NCI-H82 (cell line): ENCODE data around the gene MTA1.

ENCODE experiments used
- DNase-seq: peaks from one replicate; lab custom pipeline; 2025; lab: John Stamatoyannopoulos, UW

Gene MTA1

DNA sequence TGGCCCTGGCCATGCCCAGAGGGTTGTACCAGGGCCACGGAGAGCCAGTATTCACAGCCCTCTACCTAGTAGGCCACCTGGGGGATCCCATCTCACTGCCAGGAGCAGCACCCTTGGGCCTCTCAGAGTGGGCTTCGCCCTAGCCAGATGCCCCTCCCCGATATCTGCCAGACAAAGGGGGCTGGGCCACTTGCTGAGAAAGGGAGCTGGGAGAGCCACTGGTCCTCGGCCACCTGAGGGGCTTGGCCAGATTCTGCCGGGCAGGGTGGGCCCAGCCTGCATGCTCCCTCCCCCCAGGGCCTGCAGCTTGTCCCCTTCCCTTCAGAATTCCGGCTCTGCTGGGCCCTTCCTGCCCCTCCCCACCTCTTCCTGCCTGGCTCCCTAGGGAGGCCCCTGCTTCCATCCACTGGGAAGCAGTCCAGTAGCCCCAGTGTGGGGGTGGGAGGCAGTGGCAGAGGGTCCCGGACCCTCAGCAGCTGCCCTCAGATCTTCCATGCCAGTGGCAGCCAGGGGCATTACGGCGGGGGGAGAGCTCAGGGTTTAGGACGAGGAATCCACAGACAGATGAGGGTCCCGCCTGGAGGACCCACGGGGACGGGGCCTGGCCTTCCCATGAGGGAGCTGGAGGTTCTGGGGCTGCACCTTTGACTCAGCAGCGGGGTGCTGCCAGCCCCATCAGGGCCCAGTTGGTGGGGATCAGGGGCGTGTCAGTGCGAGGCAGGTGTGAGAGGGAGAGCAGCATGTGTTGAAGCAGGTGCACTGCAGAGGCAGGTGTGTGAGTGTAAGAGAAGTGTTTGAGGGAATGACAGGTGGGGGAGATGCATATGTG lies 57.4 kb downstream of the MTA1 start:
- no peak for DNase-seq

DNA sequence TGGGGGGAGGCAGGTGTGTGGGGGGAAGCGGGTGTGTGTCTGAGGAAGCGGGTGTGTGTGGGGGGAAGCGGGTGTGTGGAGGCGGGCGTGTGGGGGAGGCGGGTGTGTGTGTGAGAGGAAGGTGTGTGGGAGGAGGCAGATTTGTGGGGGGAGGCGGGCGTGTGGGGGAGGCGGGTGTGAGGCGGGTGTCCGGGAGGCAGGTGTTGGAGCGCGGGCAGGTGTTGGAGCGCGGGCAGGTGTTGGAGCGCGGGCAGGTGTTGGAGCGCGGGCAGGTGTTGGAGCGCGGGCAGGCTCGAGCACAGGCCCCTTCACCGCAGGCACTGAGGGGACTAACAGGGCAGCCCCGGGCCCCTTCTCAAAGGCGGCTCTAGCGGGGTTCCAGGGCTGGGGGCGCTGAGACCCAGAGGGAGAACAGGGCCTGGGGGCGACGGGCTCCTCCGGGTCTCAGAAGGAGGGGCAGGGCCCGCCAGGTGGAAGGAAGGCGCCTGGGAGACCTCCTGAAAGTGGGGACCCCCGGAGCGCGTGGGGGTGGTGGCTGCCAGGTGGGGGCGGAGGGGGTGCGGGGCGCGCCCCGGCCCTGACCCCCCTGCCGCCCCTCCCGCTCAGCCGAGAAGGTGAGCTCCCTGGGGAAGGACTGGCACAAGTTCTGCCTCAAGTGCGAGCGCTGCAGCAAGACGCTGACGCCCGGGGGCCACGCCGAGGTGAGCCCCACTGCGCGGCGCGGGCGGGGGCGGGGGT lies 58.2 kb downstream of the MTA1 start:
- DNase-seq, result no peak

DNA sequence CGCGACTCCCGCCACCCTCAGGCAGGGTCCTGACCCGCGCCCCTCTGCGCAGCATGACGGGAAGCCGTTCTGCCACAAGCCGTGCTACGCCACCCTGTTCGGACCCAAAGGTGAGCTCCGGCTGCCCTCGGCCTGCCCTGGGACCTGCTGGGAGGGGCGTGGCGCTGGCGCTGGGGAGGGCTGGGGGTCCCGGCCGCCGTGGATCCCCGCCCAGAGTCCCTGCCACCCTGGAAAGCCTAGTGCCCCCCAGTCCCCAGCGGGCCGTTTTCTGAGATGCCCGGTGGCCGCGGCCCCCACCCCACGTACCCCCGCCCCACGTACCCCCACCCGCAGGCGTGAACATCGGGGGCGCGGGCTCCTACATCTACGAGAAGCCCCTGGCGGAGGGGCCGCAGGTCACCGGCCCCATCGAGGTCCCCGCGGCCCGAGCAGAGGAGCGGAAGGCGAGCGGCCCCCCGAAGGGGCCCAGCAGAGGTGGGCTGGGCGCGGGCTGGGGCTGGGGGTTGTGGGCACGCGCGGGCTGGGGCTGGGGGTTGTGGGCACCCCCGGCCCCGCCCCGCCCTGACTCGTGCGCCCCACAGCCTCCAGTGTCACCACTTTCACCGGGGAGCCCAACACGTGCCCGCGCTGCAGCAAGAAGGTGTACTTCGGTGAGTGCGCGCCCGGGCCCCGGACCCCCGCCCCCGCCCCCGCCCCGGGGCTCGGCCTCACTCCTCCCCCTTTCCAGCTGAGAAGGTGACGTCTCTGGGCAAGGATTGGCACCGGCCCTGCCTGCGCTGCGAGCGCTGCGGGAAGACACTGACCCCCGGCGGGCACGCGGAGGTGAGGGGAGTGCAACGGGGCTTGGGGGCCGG lies 59.0 kb downstream of the MTA1 start:
- DNase-seq, result peak; percentile 26

DNA sequence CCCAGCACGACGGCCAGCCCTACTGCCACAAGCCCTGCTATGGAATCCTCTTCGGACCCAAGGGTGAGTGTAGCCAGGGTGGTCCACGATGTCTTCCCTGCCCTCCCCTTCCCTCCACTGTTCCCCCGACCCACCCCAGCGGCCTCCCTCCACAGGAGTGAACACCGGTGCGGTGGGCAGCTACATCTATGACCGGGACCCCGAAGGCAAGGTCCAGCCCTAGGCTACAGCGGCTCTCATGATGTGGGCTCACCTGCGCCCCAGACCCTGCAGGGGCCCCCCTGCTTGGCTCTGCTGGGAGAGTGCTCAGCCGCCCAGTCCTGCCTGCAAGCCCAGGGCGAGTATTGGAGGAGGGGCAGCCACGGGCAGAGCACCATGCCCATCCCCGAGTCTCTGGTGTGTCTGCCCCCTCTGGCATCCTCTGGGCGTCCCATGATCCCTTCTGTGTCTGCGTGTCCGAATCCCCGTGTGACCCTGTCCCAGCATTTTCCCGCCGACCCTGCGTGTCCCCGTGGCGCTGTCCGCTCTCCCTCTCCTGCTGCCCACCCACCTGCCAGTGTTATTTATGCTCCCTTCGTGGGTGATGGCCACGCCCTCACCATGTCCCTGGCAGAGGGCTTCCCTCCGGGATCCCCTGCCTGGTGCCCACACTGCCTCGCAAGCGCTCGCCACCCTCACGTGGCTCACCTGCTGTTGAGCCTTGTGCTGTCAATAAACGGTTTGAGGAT lies 60.0 kb downstream of the MTA1 start:
- no peak for DNase-seq

DNA sequence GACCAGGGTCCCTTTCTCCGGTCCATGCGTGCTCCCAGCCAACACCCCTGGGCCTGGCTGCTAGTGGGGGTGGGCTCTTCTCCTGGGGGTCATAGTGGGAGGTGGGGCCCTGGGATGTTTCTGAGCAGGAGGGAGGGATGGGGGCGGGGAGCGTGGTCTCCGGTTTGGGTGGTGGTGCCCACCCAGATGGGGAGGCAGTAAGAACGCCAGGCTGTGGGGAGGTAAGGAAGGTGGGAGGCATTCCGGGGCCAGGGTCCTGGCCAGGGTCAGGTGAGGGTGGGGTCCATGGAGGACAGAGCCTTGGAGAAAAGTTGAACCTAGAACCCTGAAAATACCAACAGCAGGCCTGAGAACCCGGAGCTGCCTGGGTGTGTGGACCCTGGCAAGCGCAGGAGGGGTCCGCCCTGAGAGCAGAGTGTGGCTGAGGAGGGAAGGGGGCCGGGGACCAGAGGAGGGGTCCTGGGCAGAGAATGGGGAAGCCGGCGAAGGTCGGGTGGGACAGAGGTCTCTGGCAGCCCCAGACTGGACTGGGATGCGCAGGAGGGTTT lies 60.6 kb downstream of the MTA1 start:
- DNase-seq, result no peak

DNA sequence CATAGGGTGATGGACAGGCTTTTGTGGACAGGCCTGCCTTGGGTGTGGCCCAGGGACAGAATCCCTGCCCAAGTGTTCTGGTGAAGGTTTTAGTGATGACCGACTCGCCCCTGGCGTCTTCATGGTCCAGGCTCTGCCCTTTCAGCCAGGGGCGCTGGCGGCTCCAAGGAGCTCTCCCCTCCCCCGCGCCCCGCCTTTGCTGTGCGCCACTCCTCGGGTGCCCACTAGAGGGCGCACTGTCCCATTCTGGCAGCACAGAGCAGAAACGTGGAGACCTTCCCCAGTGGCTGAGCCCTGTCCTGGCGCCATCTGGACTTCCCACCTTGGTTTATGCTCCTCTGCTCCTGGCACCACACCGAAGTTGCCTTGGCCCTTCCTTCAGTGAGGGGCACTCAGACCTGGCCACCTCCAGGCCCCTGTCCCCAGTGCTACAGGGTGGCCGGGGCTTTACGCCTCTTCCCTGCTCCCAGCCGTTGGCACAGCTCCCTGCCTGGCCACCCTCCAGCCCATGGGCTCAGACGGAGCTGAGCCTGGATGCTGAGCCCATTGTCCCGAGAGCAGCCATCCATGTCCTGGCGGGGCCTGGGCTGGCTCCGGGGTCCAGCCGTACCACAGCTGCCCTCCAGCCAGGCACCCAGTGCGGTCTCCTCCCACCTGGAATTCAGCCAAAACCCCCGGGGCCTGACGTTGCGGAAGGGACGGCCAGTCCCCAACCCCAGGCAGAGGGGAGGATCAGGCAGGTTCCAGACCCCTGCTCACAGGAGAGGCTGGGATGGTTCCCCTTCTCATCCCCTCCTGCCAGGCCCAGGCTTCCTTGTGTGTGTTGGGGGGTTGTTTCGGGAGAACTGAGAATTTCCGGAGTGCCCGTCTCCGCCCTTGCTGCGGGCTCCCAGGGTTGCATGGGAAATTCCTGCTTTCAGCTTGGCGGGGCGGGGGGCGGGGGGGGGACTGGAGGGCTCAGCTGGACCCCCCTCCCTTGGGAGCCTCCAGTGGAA lies 61.5 kb downstream of the MTA1 start:
- peak; percentile 86 for DNase-seq

DNA sequence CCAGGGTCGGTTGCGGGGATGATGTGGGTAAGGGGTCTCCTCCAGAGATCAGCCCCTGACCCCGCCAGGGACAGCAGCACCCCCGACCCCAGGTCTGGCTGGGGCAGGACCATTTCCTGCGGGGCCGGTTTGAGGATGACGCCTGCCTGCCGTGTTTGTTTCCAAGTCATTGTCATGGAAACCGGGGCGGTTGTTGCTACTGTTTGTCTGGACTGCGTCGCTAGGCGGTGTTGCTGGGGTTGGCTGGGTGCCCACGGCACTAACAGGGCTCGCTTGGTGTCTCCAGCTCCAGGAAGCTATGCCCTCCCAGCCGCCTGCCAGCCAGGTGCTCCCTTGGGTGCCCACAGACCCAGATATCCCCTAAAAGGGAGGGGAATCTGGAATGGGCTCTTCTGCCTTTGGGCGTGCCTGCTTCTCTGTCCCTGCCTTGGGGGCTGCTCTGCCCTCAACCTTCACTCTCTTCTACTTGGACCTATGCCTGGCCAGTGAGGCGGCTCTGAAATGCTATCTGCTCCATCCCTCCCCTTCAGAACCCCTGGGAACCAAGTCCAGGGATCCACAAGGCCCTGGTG lies 62.3 kb downstream of the MTA1 start:
- peak; percentile 51 for DNase-seq

DNA sequence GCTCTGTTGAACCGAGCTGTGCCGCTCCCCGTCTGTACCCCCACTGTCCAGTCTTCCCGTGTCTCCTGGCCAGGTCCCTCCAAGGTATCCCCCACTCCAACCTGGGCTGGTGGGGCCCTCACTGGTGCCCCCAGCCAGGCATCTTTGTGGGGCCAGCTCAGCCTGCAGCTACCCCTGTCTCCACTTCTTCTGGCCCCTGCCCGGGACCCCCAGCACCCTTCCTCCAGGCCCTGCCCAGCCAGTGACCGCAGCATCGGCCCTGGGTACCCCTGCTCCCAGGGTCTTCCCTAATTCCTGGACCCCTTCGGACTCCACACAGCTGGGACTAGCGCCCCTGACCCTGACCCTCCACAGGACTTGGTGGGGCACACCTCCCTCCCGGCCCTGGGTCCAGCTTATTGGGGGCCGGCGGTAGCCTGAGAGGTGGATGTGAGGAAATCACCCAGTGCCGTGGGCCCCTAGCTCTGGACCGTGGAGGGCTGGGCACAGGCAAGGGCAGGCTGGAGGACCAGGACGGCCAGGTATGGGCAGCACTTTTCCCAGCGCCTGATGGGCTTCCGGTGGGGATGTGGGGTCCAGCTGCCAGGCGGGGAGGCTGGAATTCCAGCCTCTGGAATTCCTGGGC lies 63.0 kb downstream of the MTA1 start:
- no peak for DNase-seq

DNA sequence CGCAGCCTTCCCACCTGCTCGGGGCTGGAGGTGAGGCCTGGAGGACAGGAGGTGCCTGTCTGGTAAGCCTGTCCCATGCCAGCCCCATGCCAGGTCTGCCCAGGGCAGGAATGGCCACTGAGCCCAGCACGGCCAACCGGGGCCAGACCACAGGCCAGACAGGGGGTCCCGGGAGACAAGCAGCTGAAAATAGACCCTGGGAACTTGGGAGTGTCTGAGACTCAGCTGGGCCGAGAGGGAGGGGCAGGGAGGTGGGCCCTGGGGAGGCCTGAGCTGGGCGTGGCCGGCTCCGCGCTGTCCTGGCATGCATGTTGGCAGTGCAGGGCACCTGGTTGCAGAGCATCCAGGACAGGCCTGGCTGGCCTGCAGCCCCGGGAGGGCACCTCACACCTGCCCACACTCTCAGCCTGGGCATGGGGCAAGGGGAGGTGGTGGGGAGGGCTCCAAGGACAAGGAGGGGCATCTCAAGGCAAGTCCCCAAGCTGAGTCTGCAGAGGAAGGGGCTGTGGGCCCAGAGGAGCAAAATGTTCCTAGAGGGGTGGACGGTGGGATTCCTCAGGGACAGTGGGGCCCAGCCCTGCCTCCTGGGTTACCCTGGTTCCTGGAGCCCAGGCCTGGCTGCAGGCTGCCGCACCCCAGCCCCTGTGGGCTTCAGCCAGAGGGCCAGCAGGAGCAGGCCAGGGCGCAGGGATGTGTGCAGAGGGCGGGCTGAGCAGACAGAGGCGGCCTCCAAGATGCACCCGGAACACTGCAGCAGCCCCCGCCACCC lies 63.9 kb downstream of the MTA1 start:
- no peak for DNase-seq

DNA sequence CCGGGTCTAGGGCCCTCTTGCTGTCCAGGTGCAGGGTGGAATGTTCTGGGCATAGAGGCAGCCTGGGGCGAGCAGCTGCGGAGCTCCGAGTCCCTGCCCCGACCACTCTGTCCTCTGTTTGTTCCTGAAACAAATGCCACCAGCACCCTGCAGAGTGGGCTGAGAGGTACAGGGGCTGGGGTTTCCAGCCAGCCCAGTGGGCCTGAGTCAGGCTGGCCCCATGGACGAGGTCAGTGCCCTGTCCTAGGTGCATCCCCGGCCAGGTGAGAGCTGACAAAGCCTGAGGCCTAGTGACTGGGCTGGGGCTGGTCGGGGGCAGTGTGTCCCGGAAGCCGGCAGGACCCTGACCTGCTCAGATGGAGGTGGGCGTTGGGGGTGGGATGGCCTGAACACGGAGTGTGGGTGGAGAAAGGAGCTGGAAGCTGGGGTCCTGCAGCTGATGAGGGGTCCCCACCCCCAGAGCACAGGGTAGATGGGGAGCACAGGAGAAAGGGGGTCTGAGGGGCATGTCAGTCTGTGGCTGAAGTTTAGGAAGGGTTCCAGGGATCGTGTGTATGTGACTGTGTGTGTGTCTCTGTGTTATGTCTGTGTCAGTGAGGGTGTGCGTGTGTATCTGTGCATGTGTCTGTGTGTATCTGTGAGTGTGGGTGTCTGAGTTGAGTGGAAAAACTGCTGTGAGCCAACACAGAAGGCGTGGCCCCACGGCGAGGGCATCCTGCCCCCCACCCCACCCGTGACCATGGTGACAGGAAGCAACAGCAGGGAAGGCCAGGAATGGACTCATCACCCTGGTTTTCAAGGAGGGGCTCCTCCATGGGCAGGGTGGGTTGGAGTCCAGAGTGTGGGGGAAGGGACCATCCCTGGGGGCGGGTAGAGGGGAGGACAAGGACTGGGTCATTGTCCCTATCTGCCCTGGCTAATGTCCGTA lies 64.7 kb downstream of the MTA1 start:
- DNase-seq, result no peak

DNA sequence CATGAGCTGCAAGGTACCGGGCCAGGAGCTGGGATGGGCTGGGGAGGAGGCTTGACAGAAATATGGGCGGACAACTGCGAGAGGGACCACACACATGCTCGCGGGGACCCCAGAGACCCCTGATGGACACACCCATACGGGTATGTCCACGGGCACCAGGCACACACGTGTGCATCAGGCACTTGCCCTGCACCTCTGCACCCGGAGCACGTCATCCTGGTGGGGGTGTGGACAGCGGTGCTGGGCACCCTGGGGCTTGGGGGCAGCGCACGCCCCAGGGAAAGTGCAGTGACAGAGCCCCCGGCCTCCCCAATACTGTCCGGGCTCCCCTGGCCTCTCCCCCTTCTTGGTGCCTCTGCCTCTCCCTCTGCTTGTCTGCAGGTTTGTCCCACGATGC lies 65.4 kb downstream of the MTA1 start:
- no peak for DNase-seq

DNA sequence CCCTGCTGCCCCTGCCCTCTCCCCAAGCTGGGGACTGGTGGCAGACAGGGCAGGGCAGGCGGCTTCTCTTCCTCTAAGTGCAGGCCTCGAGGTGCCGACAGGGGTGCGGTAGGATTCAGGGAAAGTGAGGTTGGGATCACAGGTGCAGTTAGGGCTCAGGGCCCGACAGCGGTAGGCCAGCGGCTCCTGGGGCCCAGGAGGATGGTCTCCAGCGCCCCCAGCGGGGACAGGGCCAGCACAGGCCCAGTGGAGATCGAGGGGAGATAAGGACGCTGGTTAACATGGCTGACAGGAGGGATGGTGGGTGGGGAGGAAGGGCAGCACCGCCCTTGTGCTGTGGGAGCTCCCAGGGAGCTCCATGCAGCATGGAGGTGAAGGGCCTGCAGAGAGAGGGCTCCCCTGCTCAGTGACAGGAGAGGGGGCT lies 66.1 kb downstream of the MTA1 start:
- peak; percentile 76 for DNase-seq

DNA sequence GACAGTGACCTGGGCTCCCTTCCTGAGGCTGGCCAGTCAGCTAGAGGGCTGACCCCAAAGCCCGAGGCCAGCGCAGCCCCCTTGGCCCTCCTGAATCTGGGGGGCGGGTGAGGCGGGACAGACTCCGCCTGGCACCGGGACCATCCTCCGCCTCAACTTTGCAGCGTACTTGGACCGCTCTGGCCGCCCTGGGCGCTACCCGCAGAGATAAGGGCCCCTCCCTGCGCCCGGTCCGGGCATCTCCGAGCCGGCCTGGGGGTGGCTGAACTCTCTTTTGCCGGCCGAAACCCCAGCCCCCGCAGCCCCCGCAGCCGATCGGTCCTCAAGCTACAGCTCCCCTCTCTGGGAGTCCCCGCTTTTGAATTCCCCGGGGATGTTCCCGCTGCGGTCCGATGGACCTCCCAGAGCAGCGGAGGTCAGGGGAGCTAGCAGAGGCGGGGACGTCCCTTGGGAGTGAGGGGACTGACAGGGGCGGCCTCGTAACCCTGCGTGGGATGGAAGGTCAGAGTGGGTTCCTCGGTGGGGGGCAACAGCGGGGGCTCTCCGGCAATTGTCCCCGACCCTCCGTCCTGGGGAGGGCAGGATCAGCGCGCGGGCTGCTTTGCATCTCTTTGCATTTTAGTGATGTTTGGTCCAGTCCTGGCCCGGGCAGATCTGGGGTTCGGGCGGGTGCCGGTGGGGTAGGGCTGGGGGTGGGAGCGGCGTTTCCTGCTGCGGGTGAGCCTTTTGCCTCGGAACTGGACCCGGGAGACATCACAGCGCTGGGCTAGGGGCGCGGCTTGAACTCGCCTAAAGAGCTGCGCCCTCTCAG lies 66.7 kb downstream of the MTA1 start, which contains the start of gene CRIP1:
TSS of gene CRIP1 (plus strand) at position 724 of the 811 bp plus-strand sequence. CDS start 374 bp downstream, outside the sequence.
- no peak for DNase-seq

DNA sequence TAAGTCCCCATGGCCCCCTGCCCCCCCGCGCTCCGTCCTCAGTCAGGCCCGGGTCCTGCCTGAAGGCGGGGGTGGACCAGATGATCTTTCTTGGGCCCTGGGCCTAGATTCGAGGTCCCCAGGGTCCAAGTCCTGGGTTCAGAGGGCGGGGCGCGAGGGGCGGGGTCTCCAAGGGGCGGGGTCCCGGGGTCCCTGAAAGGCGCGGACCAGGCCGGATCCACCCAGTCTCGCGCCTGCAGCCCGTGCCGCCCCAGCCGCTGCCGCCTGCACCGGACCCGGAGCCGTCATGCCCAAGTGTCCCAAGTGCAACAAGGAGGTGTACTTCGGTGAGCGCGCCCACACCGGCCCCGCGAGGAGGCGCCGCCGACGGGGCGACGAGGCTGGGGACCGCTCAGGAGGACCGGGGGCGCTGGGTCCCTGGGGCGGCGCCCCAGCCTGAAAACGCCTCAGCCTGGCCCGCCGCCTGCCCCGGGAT lies 67.4 kb downstream of the MTA1 start:
- no peak for DNase-seq

DNA sequence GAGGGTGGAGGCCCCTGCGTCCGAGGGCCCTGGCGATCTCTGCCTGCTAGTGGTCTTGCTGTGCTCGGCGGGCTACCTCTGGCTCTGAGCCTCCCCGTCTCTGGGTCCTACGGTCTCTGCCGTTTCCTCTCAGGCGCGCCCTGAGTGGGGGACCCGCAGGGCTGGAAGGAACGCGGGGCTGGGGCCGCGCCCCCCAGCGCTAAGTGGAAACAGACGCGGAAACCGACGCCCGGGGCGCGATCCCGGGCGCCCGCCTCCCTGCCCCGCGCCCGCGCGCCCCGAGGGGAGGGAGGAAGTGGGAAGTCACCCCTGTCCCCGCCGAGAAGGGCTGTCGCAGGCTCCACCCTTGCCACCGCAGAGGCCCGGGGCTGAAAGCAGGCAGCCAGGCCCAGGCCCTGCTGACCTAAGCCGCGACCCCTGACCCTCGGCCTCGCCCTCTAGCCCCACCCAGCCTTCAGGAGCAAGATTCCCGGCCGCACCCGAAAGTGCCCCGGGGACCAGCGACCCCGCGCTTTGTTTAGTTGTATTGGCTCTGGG lies 67.9 kb downstream of the MTA1 start:
- no peak for DNase-seq
